Calu3 (cell line): ENCODE results near the gene KRTAP29-1. TPM values are rescaled to one million over a fixed set of nuclear protein-coding genes. Genes with fewer than 3 reads are reported as not detected.
"Not testable (repeated sequence)": the region's sequence is repeated elsewhere in the genome, so short reads cannot be mapped to it uniquely, and the experiment has no call there.

ENCODE experiments used
- Bru-seq: library from RNA; stranded (reverse); fragments of 400-500 nt; gene quantifications from one replicate; lab custom pipeline; 2021; lab: Mats Ljungman, UMichigan
- BruChase-seq, 2 experiments: library from RNA; stranded (reverse); fragments of 400-500 nt; gene quantifications; one replicate each; lab custom pipeline; 2021; lab: Mats Ljungman, UMichigan
- BruUV-seq: library from RNA; stranded (reverse); fragments of 400-500 nt; replicated peaks from 2 replicates; lab custom pipeline; 2021; lab: Mats Ljungman, UMichigan
- CTCF ChIA-PET: fragments of 300-600 bp; sonication (Branson Sonifier 250); formaldehyde crosslinking; loops from one replicate; lab custom pipeline; 2022; ENCODE audit warnings: antibody characterized with exemption; lab: Charles Lee
- DNase-seq: peaks from one replicate; pipeline ENCODE4 v3.0.0; 2022
- H3K27ac Mint-ChIP-seq: one replicate; pipeline ENCODE4 v1.8.0; 2022; ENCODE audit warnings: mixed read lengths; ENCODE audit not compliant: unreplicated experiment
- H3K27me3 Mint-ChIP-seq: one replicate; pipeline ENCODE4 v1.8.0; 2022; ENCODE audit warnings: mixed read lengths; ENCODE audit not compliant: unreplicated experiment
- H3K36me3 Mint-ChIP-seq: one replicate; pipeline ENCODE4 v1.8.0; 2022; ENCODE audit warnings: mild to moderate bottlenecking, moderate library complexity, mixed read lengths; ENCODE audit not compliant: insufficient read depth, unreplicated experiment
- H3K4me1 Mint-ChIP-seq: one replicate; pipeline ENCODE4 v1.8.0; 2022; ENCODE audit warnings: mild to moderate bottlenecking, low read depth, mixed read lengths; ENCODE audit not compliant: unreplicated experiment
- H3K4me3 Mint-ChIP-seq: one replicate; pipeline ENCODE4 v1.8.0; 2022; ENCODE audit warnings: mild to moderate bottlenecking, low read depth, moderate library complexity, mixed read lengths; ENCODE audit not compliant: unreplicated experiment
- H3K9me3 Mint-ChIP-seq: one replicate; pipeline ENCODE4 v1.8.0; 2022; ENCODE audit warnings: low read depth, mixed read lengths; ENCODE audit not compliant: unreplicated experiment
- CTCF ChIP-seq: fragments of 200-600 bp; IDR thresholded peaks from one replicate; pipeline ENCODE4 v1.8.0; 2022; ENCODE audit warnings: antibody characterized with exemption; ENCODE audit not compliant: unreplicated experiment
- intact Hi-C: fragments of 100-400 bp; cut with micrococcal nuclease; formaldehyde crosslinking; loops from one replicate; pipeline ENCODE4 v1.10.0; 2022; ENCODE audit not compliant: unreplicated experiment
- long read RNA-seq: library from polyadenylated mRNA; stranded (forward); transcript quantifications from one replicate; pipeline ENCODE4 v2.0.0, GENCODE V29; 2022
- total RNA-seq: library from RNA; stranded (reverse); gene quantifications from 2 replicates; pipeline ENCODE4 v1.2.3, GENCODE V29; 2022

KRTAP29-1 gene
- total RNA-seq, result not detected in 2 replicates
- not detected for Bru-seq, nascent RNA
- not detected for BruChase-seq, experiment 1, labeled RNA remaining after a 6-hour chase
- not detected for BruChase-seq, experiment 2, labeled RNA remaining after a 2-hour chase
- long read RNA-seq, result 0 reads

GRCh38 chr17:41301916-41302901, at the start of gene KRTAP29-1:
KRTAP29-1 (minus strand) TSS chr17:41302851; CDS start chr17:41302851, 0 bp downstream.
- CTCF ChIA-PET, result no interaction called here
- Mint-ChIP-seq H3K27me3 (peaks cover 10% of the 10 kb centered on the region), H3K9me3 (no peaks in the 10 kb centered on the region), H3K4me3 (no peak within 1 kb of the TSS), H3K27ac (no peak within 1 kb of the TSS), H3K36me3 (no peaks in the 10 kb centered on the region), H3K4me1 (no peaks in the 10 kb centered on the region)
- no peak for DNase-seq
- no TSS peak for BruUV-seq
- intact Hi-C loops, result no loop called here
- no peak for TF ChIP-seq CTCF

GRCh38 chr17:41351177-41351576, 48.5 kb upstream of the KRTAP29-1 start:
- no TSS peak for BruUV-seq
- DNase-seq, result no peak
- Mint-ChIP-seq H3K9me3 (peaks cover 3% of the 10 kb centered on the region), H3K27me3 (peaks cover 13% of the 10 kb centered on the region), H3K4me3 (no peak overlapping the region), H3K4me1 (peaks cover 7% of the 10 kb centered on the region), H3K27ac (no peak overlapping the region), H3K36me3 (no peaks in the 10 kb centered on the region)
- CTCF ChIA-PET, result interaction anchor here (0.7 kb wide), 1 partner anchor 72 kb away, joined by 6 read pairs; no protein-coding TSS in a partner anchor
- intact Hi-C loops, result no loop called here
- no peak for TF ChIP-seq CTCF

GRCh38 chr17:41350381-41350878, 47.8 kb upstream of the KRTAP29-1 start, which contains the start of gene KRT33A:
KRT33A (minus strand) TSS chr17:41350828; CDS start chr17:41350767, 61 bp downstream.
- intact Hi-C loops, H3K9me3 Mint-ChIP-seq, H3K27ac Mint-ChIP-seq, BruUV-seq, DNase-seq, H3K4me1 Mint-ChIP-seq, H3K36me3 Mint-ChIP-seq, H3K4me3 Mint-ChIP-seq: not testable (repeated sequence)
- H3K27me3 Mint-ChIP-seq, result peaks cover 13% of the 10 kb centered on the region
- CTCF ChIA-PET, result interaction anchor here (0.5 to 0.7 kb wide), 4 partner anchors 20 to 294 kb away, joined by 3 to 6 read pairs (median 3); partner anchors contain the start of gene KRT33B

- peaks cover 13% of the 10 kb centered on the region for H3K27me3 Mint-ChIP-seq
- no peak overlapping the region for H3K27ac Mint-ChIP-seq
- no peak overlapping the region for H3K4me3 Mint-ChIP-seq
- no peaks in the 10 kb centered on the region for H3K36me3 Mint-ChIP-seq
- CTCF ChIA-PET, result interaction anchor here (0.6 to 2.3 kb wide), 5 partner anchors 12 to 216 kb away, joined by 3 to 8 read pairs (median 3); no protein-coding TSS in a partner anchor
- H3K9me3 Mint-ChIP-seq, result peaks cover 6% of the 10 kb centered on the region
- DNase-seq, result no peak
- intact Hi-C loops, result no loop called here
- peaks cover 7% of the 10 kb centered on the region for H3K4me1 Mint-ChIP-seq
- no TSS peak for BruUV-seq
- no peak for TF ChIP-seq CTCF
These were observed 45.5 kb upstream of the KRTAP29-1 start for GRCh38 chr17:41347869-41348760.

GRCh38 chr17:41346421-41346820, 43.8 kb upstream of the KRTAP29-1 start:
- intact Hi-C loops, H3K4me3 Mint-ChIP-seq, H3K27ac Mint-ChIP-seq, DNase-seq, H3K27me3 Mint-ChIP-seq, H3K9me3 Mint-ChIP-seq, H3K36me3 Mint-ChIP-seq, BruUV-seq: not testable (repeated sequence)
- H3K4me1 Mint-ChIP-seq, result peaks cover 12% of the 10 kb centered on the region
- CTCF ChIA-PET, result interaction anchor here (0.6 to 1.1 kb wide), 2 partner anchors 71 to 571 kb away, joined by 4 to 7 read pairs; no protein-coding TSS in a partner anchor
